Activated CD8-positive, alpha-beta memory T cell treated with anti-CD3 and anti-CD28 coated beads, Interleukin-2, amount 50 U/mL, for 24 hours (primary cell): ENCODE measurements around the gene FNDC3B.

Experiments used
- DNase-seq: peaks from one replicate; pipeline ENCODE4 v3.0.0-alpha.2; 2020; ENCODE audit errors: extremely low read depth

The FNDC3B gene

GRCh38 chr3:172391592-172392302 is 352.4 kb downstream of the FNDC3B start:
- no peak for DNase-seq

- no peak for DNase-seq
Observed at GRCh38 chr3:172394692-172395091, 355.3 kb downstream of the FNDC3B start.

- no peak for DNase-seq
Observed at GRCh38 chr3:172396400-172396799, 357.0 kb downstream of the FNDC3B start.

GRCh38 chr3:172397716-172398405 is 358.5 kb downstream of the FNDC3B start:
- no peak for DNase-seq

GRCh38 chr3:172398484-172398883 is 359.1 kb downstream of the FNDC3B start:
- no peak for DNase-seq

GRCh38 chr3:172402090-172402489 is 362.7 kb downstream of the FNDC3B start:
- no peak for DNase-seq

- DNase-seq = no peak
Observed at GRCh38 chr3:172402892-172403643, 363.7 kb downstream of the FNDC3B start.

- no peak for DNase-seq
Observed at GRCh38 chr3:172404237-172404962, 365.0 kb downstream of the FNDC3B start.

GRCh38 chr3:172405914-172406313 is 366.5 kb downstream of the FNDC3B start:
- DNase-seq = no peak

- no peak for DNase-seq
Observed at GRCh38 chr3:172407872-172408271, 368.5 kb downstream of the FNDC3B start.

GRCh38 chr3:172410702-172411477 is 371.5 kb downstream of the FNDC3B start:
- no peak for DNase-seq

- DNase-seq = no peak
Observed at GRCh38 chr3:172411478-172411947, 372.1 kb downstream of the FNDC3B start.

- no peak for DNase-seq
Observed at GRCh38 chr3:172415323-172415722, 375.9 kb downstream of the FNDC3B start.

GRCh38 chr3:172437713-172438112 is 398.3 kb downstream of the FNDC3B start:
- DNase-seq = no peak

GRCh38 chr3:172438186-172438585 is 398.8 kb downstream of the FNDC3B start:
- DNase-seq = no peak

GRCh38 chr3:172441581-172441980 is 402.2 kb downstream of the FNDC3B start:
- DNase-seq = no peak

GRCh38 chr3:172442606-172443005 is 403.2 kb downstream of the FNDC3B start:
- no peak for DNase-seq

GRCh38 chr3:172444821-172445220 is 405.4 kb downstream of the FNDC3B start:
- DNase-seq = no peak

GRCh38 chr3:172446198-172446597 is 406.8 kb downstream of the FNDC3B start:
- no peak for DNase-seq

- DNase-seq = no peak
Observed at GRCh38 chr3:172447611-172448579, 408.5 kb downstream of the FNDC3B start, which contains the start of gene GHSR. Gene GHSR, minus strand, starts transcription at chr3:172448456. Its CDS starts 43 bp downstream, at chr3:172448413.
